Sigmoid colon (tissue), 7 donors: ENCODE results near the gene ITGA11. TPM values are rescaled to one million over a fixed set of nuclear protein-coding genes. Genes with fewer than 3 reads are reported as not detected.

Source experiments
- DNase-seq: peaks from one replicate; pipeline ENCODE4 v3.0.0-alpha.2; 2019
- H3K27ac ChIP-seq, 4 donors: fragments of 200-600 bp; sonication (generic); one replicate each; pipeline ENCODE4 v1.5.1; 2016 to 2019; ENCODE audit warnings: mild to moderate bottlenecking in 1 of 4
- H3K27me3 ChIP-seq, 3 donors: fragments of 200-600 bp; sonication (generic); one replicate each; pipeline ENCODE4 v1.5.1; 2019; ENCODE audit warnings: mild to moderate bottlenecking in 1 of 3
- H3K36me3 ChIP-seq, 4 donors: fragments of 200-600 bp; sonication (generic); one replicate each; pipeline ENCODE4 v1.5.1; 2016 to 2019
- H3K4me1 ChIP-seq, 4 donors: fragments of 200-600 bp; sonication (generic); one replicate each; pipeline ENCODE4 v1.5.1; 2017 to 2019
- H3K4me3 ChIP-seq, 4 donors: fragments of 200-600 bp; sonication (generic); one replicate each; pipeline ENCODE4 v1.5.1; 2017 to 2019; ENCODE audit warnings: mild to moderate bottlenecking in 2 of 4, moderate library complexity in 1 of 4
- H3K9me3 ChIP-seq, 4 donors: fragments of 200-600 bp in 3 of 4; sonication (generic) in 3 of 4; one replicate each; pipeline versions ENCODE4 v1.5.1 to v1.6.1; 2013 to 2019
- EP300 ChIP-seq, 4 donors: sonication (generic); formaldehyde crosslinking; IDR thresholded peaks; one replicate each; pipeline ENCODE4 v1.6.1; 2017; ENCODE audit warnings: antibody characterized with exemption in 4 of 4
- POLR2A ChIP-seq, 2 donors: fragments of 450-650 bp; IDR thresholded peaks; one replicate each; pipeline ENCODE4 v1.6.1; 2016; ENCODE audit warnings: antibody characterized with exemption in 2 of 2, mild to moderate bottlenecking in 2 of 2, moderate library complexity in 2 of 2
- POLR2AphosphoS5 ChIP-seq, 4 donors: sonication (generic); formaldehyde crosslinking; IDR thresholded peaks; one replicate each; pipeline ENCODE4 v1.6.1; 2017; ENCODE audit warnings: antibody characterized with exemption in 4 of 4
- WGBS, 2 donors: extraction: QIAGEN DNeasy Blood & Tissue Kit; methylation state at CpG; one replicate each; pipeline ENCODE4 v1.1.7; 2013; 5-methylcytosine and 5-hydroxymethylcytosine counted together
- intact Hi-C: fragments of 100-400 bp; cut with DNase I; formaldehyde crosslinking; loops from one replicate; pipeline ENCODE4 v1.15.1; 2023
- polyA plus RNA-seq, 3 donors: library from polyadenylated mRNA; stranded (reverse); fragments of 200-250 nt; gene quantifications; one replicate each; pipeline ENCODE4 v1.2.3, GENCODE V29; 2013
- total RNA-seq, 4 donors: library from RNA; depleted of rRNA; stranded (reverse); fragments of >200 nt; gene quantifications; one replicate each; pipeline ENCODE4 v1.1.0, GENCODE V29; 2016
- TF ChIP-seq, protein P1 (sequence below), 4 experiments: fragments of 450-650 bp in 3 of 4; fragments of 200-600 bp in 1 of 4; IDR thresholded peaks; one replicate each; pipeline ENCODE4 v1.5.1; 2016 to 2019; ENCODE audit warnings: antibody characterized with exemption in 4 of 4, mild to moderate bottlenecking in 3 of 4, moderate library complexity in 2 of 4
- donor health status: healthy with polysubstance abuse.
- donor health status: Bipolar disorder and iron deficiency.
- donor health status: healthy.

The ITGA11 gene
- total and polyA plus RNA-seq, 7 donors = 0.71 to 6.1 (median 1.2) TPM

- Histone ChIP-seq H3K27me3 (peaks cover 0 to 6% (median 5%) of the 10 kb centered on the region in 3 donors), H3K4me1 (peaks cover 0 to 13% (median 9%) of the 10 kb centered on the region in 4 donors), H3K4me3 (no peak overlapping the region), H3K27ac (no peak overlapping the region), H3K36me3 (no peaks in the 10 kb centered on the region), H3K9me3 (no peaks in the 10 kb centered on the region)
- DNase-seq = no peak
- TF ChIP-seq, protein P1, sequence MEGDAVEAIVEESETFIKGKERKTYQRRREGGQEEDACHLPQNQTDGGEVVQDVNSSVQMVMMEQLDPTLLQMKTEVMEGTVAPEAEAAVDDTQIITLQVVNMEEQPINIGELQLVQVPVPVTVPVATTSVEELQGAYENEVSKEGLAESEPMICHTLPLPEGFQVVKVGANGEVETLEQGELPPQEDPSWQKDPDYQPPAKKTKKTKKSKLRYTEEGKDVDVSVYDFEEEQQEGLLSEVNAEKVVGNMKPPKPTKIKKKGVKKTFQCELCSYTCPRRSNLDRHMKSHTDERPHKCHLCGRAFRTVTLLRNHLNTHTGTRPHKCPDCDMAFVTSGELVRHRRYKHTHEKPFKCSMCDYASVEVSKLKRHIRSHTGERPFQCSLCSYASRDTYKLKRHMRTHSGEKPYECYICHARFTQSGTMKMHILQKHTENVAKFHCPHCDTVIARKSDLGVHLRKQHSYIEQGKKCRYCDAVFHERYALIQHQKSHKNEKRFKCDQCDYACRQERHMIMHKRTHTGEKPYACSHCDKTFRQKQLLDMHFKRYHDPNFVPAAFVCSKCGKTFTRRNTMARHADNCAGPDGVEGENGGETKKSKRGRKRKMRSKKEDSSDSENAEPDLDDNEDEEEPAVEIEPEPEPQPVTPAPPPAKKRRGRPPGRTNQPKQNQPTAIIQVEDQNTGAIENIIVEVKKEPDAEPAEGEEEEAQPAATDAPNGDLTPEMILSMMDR (IDR thresholded peaks at IDR 0.05) = no peak
- intact Hi-C loops = no loop called here
- WGBS, 2 donors = 79 to 89% methylated on average over 2 of the region's 2 CpGs
These were observed 10.9 kb upstream of the ITGA11 start for GRCh38 chr15:68442903-68443302.

- Histone ChIP-seq H3K4me1 (peaks cover 0 to 13% (median 9%) of the 10 kb centered on the region in 4 donors), H3K9me3 (no peaks in the 10 kb centered on the region), H3K27ac (no peak overlapping the region), H3K27me3 (peaks cover 0 to 11% (median 3%) of the 10 kb centered on the region in 3 donors), H3K4me3 (no peak overlapping the region), H3K36me3 (no peaks in the 10 kb centered on the region)
- WGBS, 2 donors = 75 to 87% methylated on average over 4 of the region's 4 CpGs
- TF ChIP-seq POLR2A (IDR thresholded peaks at IDR 0.05) (no peak), POLR2AphosphoS5 (IDR thresholded peaks at IDR 0.05) (no peak)
- TF ChIP-seq, protein P1 (IDR thresholded peaks at IDR 0.05) = no peak
- DNase-seq = no peak
- intact Hi-C loops = no loop called here
These were observed 10.1 kb upstream of the ITGA11 start for GRCh38 chr15:68442041-68442440.

- WGBS, 2 donors = 57% methylated on average over 3 of the region's 3 CpGs
- TF ChIP-seq EP300 (IDR thresholded peaks at IDR 0.05) = no peak
- no peak for TF ChIP-seq POLR2AphosphoS5 (IDR thresholded peaks at IDR 0.05)
- TF ChIP-seq, protein P1 (IDR thresholded peaks at IDR 0.05) = no peak
- no peak for TF ChIP-seq POLR2A (IDR thresholded peaks at IDR 0.05)
- Histone ChIP-seq H3K9me3 (no peaks in the 10 kb centered on the region), H3K27ac (peak overlapping the region in 2 of 4 donors; percentile 13 to 38), H3K27me3 (peaks cover 0 to 18% (median 0%) of the 10 kb centered on the region in 3 donors), H3K36me3 (no peaks in the 10 kb centered on the region), H3K4me3 (no peak overlapping the region), H3K4me1 (peaks cover 0 to 13% (median 9%) of the 10 kb centered on the region in 4 donors)
- intact Hi-C loops = no loop called here
- no peak for DNase-seq
These were observed 9.2 kb upstream of the ITGA11 start for GRCh38 chr15:68441045-68441743.

DNA sequence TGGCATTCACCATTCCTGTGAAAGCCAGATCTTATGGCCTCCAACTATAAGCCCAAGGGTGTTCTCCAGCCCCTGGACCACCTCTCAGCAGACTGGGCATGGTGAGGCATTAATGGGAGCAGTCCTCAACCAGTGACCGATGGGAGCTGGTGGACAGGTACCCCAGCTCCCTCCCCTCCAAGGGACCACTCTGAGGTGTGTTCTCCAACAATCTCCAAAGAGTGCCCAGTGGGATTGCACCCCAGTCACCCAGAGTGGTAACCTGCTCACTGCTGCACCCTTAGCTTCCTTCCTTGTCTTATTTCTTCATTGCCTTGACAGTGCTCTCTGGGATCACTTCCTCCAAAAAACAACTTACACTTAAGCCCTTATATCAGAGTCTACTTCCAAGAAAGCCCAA is 8.2 kb upstream of the ITGA11 start:
- H3K4me3 ChIP-seq = no peak overlapping the region
- no peak for TF ChIP-seq EP300 (IDR thresholded peaks at IDR 0.05)
- intact Hi-C loops = no loop called here
- DNase-seq = no peak
- H3K36me3 ChIP-seq = no peaks in the 10 kb centered on the region
- H3K27me3 ChIP-seq = peaks cover 0 to 18% (median 0%) of the 10 kb centered on the region in 3 donors
- H3K4me1 ChIP-seq = peaks cover 0 to 13% (median 9%) of the 10 kb centered on the region in 4 donors
- peak overlapping the region in 1 of 4 donors; percentile 48 for H3K27ac ChIP-seq
- H3K9me3 ChIP-seq = no peaks in the 10 kb centered on the region
- 88 to 96% methylated on average over 1 of the region's 1 CpG for WGBS, 2 donors

GRCh38 chr15:68439506-68439905 is 7.5 kb upstream of the ITGA11 start:
- 84 to 95% methylated on average over 5 of the region's 5 CpGs for WGBS, 2 donors
- H3K27me3 ChIP-seq = peaks cover 0 to 23% (median 2%) of the 10 kb centered on the region in 3 donors
- intact Hi-C loops = no loop called here
- TF ChIP-seq, protein P1 (IDR thresholded peaks at IDR 0.05) = no peak
- TF ChIP-seq POLR2A (IDR thresholded peaks at IDR 0.05) (no peak), EP300 (IDR thresholded peaks at IDR 0.05) (no peak), POLR2AphosphoS5 (IDR thresholded peaks at IDR 0.05) (no peak)
- H3K27ac ChIP-seq = no peak overlapping the region
- DNase-seq = no peak
- no peaks in the 10 kb centered on the region for H3K36me3 ChIP-seq
- peaks cover 0 to 13% (median 9%) of the 10 kb centered on the region in 4 donors for H3K4me1 ChIP-seq
- H3K4me3 ChIP-seq = no peak overlapping the region
- H3K9me3 ChIP-seq = no peaks in the 10 kb centered on the region
